Measurements from ENCODE around the gene CLEC7A.
A peak's percentile ranks its signal among the peaks of the same experiment; 100 is the strongest.

DNA sequence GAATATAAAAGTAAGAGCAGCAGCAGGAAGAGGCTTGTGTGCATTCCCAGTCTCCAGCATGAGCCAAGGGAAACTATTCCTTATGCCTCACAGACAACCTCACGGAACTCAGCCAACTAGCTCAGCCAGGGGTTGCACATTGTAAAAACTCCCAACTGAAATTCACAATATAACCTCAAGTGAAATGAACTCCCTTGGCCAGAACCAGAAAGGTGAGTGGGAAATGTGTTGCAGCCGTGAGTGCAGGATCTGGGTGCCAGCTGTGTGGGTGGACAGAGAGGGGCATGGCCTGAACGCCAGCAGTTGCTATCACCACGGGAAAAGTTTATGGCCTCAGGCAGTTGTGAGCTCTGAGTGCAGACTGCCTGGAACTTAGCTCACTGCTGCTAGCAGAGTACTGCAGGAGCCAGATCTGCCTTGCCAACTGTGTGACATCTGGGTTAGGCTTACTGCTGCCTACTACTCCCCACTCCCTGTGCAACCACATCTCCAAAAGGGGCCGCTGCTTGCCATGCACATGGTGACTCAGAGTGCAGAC, 28.9 kb downstream of the CLEC7A start:
- TF ChIP-seq, protein P1, sequence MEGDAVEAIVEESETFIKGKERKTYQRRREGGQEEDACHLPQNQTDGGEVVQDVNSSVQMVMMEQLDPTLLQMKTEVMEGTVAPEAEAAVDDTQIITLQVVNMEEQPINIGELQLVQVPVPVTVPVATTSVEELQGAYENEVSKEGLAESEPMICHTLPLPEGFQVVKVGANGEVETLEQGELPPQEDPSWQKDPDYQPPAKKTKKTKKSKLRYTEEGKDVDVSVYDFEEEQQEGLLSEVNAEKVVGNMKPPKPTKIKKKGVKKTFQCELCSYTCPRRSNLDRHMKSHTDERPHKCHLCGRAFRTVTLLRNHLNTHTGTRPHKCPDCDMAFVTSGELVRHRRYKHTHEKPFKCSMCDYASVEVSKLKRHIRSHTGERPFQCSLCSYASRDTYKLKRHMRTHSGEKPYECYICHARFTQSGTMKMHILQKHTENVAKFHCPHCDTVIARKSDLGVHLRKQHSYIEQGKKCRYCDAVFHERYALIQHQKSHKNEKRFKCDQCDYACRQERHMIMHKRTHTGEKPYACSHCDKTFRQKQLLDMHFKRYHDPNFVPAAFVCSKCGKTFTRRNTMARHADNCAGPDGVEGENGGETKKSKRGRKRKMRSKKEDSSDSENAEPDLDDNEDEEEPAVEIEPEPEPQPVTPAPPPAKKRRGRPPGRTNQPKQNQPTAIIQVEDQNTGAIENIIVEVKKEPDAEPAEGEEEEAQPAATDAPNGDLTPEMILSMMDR (IDR thresholded peaks at IDR 0.05): no peak
- TF ChIP-seq POLR2A (IDR thresholded peaks at IDR 0.05; ENCODE audit: low read depth) (no peak), POLR2AphosphoS5 (IDR thresholded peaks at IDR 0.05) (peak in 1 of 2 donors; percentile 11)
